B cell (primary cell): ENCODE results near the gene EXOC6B. TPM values are rescaled to one million over a fixed set of nuclear protein-coding genes. Genes with fewer than 3 reads are reported as not detected.

ENCODE experiments used
- ATAC-seq: fragments of 200-7000 bp; cut with Tn5 transposase; one replicate; pipeline ENCODE4 v1.10.0; 2021; ENCODE audit warnings: low read depth, mild to moderate bottlenecking, moderate number of reproducible peaks, moderate library complexity
- CTCF ChIA-PET: fragments of 350-600 bp; sonication (Branson Sonifier 250); formaldehyde crosslinking; loops from one replicate; lab custom pipeline; 2021; ENCODE audit warnings: antibody characterized with exemption, inconsistent platforms; lab: Charles Lee
- POLR2A ChIA-PET: fragments of 350-600 bp; sonication (Branson Sonifier 250); formaldehyde crosslinking; loops from one replicate; lab custom pipeline; 2021; ENCODE audit warnings: antibody characterized with exemption; lab: Charles Lee
- DNase-seq: peaks from one replicate; pipeline ENCODE4 v3.0.0; 2013
- H2AFZ ChIP-seq: 2 replicates; pipeline ENCODE4 v1.6.1; 2012; ENCODE audit warnings: mild to moderate bottlenecking, low read depth, low read length; ENCODE audit not compliant: insufficient read depth, poor library complexity, severe bottlenecking
- H3K27ac ChIP-seq, 2 donors: 1 replicate in 1 of 2; 2 replicates in 1 of 2; pipeline ENCODE4 v1.5.1; 2012 to 2013; ENCODE audit warnings: low read length in 2 of 2, mild to moderate bottlenecking in 2 of 2, moderate library complexity in 1 of 2
- H3K27me3 ChIP-seq, 4 experiments: fragments of 200-600 bp in 1 of 4; sonication (generic) in 1 of 4; replicated peaks in 1 of 4; 1 replicate in 2 of 4; 2 replicates in 2 of 4; pipeline versions ENCODE4 v1.6.1 to v1.7.0; 2013 to 2016; ENCODE audit warnings: low read length in 3 of 4, mild to moderate bottlenecking in 2 of 4, mixed read lengths in 1 of 4, moderate library complexity in 1 of 4; ENCODE audit not compliant: insufficient read depth in 4 of 4, control insufficient read depth in 3 of 4; ENCODE audit errors: control extremely low read depth in 1 of 4
- H3K36me3 ChIP-seq, 2 experiments: replicated peaks in 1 of 2; 1 replicate in 1 of 2; 2 replicates in 1 of 2; pipeline versions ENCODE4 v1.6.1 to v1.7.1; 2013; ENCODE audit warnings: low read length in 1 of 2; ENCODE audit not compliant: insufficient read depth in 2 of 2, control insufficient read depth in 1 of 2; ENCODE audit errors: control extremely low read depth in 1 of 2, extremely low read depth in 1 of 2
- H3K4me1 ChIP-seq, 2 donors: fragments of 200-600 bp in 1 of 2; sonication (generic) in 1 of 2; 1 replicate in 1 of 2; 2 replicates in 1 of 2; pipeline versions ENCODE4 v1.5.1 to v1.6.1; 2013 to 2017; ENCODE audit warnings: low read length in 2 of 2; ENCODE audit not compliant: control insufficient read depth in 2 of 2, insufficient read depth in 2 of 2
- H3K4me2 ChIP-seq: replicated peaks from 2 replicates; pipeline ENCODE3; 2012; ENCODE audit warnings: mild to moderate bottlenecking, low read depth, low read length; ENCODE audit not compliant: poor library complexity, severe bottlenecking
- H3K4me3 ChIP-seq, 5 experiments: fragments of 200-600 bp in 1 of 5; sonication (generic) in 1 of 5; 1 replicate in 3 of 5; 2 replicates in 2 of 5; pipeline versions ENCODE4 v1.5.1 to v1.7.0; 2011 to 2016; ENCODE audit warnings: low read length in 4 of 5, mild to moderate bottlenecking in 4 of 5, low read depth in 2 of 5, control low read depth in 1 of 5, moderate library complexity in 1 of 5; ENCODE audit not compliant: insufficient read depth in 1 of 5; ENCODE audit errors: control extremely low read depth in 1 of 5, extremely low read depth in 1 of 5
- H3K79me2 ChIP-seq: fragments of 200-600 bp; sonication (generic); one replicate; pipeline ENCODE4 v1.6.0; 2016; ENCODE audit warnings: low read length; ENCODE audit not compliant: control insufficient read depth, insufficient read depth
- H3K9ac ChIP-seq: fragments of 200-600 bp; sonication (generic); 2 replicates; pipeline ENCODE4 v1.6.1; 2017; ENCODE audit warnings: mild to moderate bottlenecking, low read length, moderate library complexity
- H3K9me3 ChIP-seq, 3 donors: one replicate each; pipeline versions ENCODE4 v1.6.1 to v1.7.1; 2013; ENCODE audit warnings: low read length in 2 of 3; ENCODE audit not compliant: control insufficient read depth in 2 of 3, insufficient read depth in 1 of 3; ENCODE audit errors: control extremely low read depth in 1 of 3
- H4K20me1 ChIP-seq: 2 replicates; pipeline ENCODE4 v1.6.0; 2012; ENCODE audit warnings: mild to moderate bottlenecking, low read length; ENCODE audit not compliant: insufficient read depth, control insufficient read depth, poor library complexity, severe bottlenecking
- H3K27ac Mint-ChIP-seq: one replicate; pipeline ENCODE4 v1.8.0; 2021; ENCODE audit warnings: mixed read lengths
- H3K27me3 Mint-ChIP-seq: one replicate; pipeline ENCODE4 v1.8.0; 2021; ENCODE audit warnings: mixed read lengths
- H3K4me1 Mint-ChIP-seq: one replicate; pipeline ENCODE4 v1.8.0; 2021; ENCODE audit warnings: mixed read lengths
- H3K4me3 Mint-ChIP-seq: one replicate; pipeline ENCODE4 v1.8.0; 2021; ENCODE audit warnings: mixed read lengths
- H3K9me3 Mint-ChIP-seq: one replicate; pipeline ENCODE4 v1.8.0; 2022; ENCODE audit warnings: mixed read lengths; ENCODE audit not compliant: insufficient read depth
- EZH2 ChIP-seq: IDR thresholded peaks from 2 replicates; pipeline ENCODE4 v1.6.1; 2012; ENCODE audit warnings: borderline replicate concordance, low read depth, mild to moderate bottlenecking, moderate library complexity, low read length; ENCODE audit not compliant: insufficient read depth, poor library complexity, severe bottlenecking
- WGBS: methylation state at CpG from one replicate; pipeline ENCODE4 v1.1.5; 2013; ENCODE audit warnings: missing lambda C conversion rate; ENCODE audit not compliant: insufficient coverage; 5-methylcytosine and 5-hydroxymethylcytosine counted together
- intact Hi-C: fragments of 100-400 bp; cut with micrococcal nuclease; formaldehyde crosslinking; loops from one replicate; pipeline ENCODE4 v1.10.0; 2022
- polyA plus RNA-seq: library from polyadenylated mRNA; depleted of rRNA; stranded (reverse); fragments of >200 nt; gene quantifications from 2 replicates; pipeline ENCODE4 v1.2.3, GENCODE V29; 2012
- total RNA-seq, 2 donors: library from RNA; stranded (reverse); fragments of 120-200 nt in 1 of 2; gene quantifications; 1 replicate in 1 of 2; 2 replicates in 1 of 2; pipeline versions ENCODE4 v1.2.3 to v1.2.4, GENCODE V29; 2013 to 2022
- TF ChIP-seq, protein P1 (sequence below): fragments of 200-600 bp; IDR thresholded peaks from one replicate; pipeline ENCODE4 v1.8.0; 2022; ENCODE audit warnings: antibody characterized with exemption, mild to moderate bottlenecking

Gene EXOC6B
- total and polyA plus RNA-seq, 2 donors (not counting 1 experiment from before 2014, with no cell fraction given), result 4.8 to 22.6 TPM

DNA sequence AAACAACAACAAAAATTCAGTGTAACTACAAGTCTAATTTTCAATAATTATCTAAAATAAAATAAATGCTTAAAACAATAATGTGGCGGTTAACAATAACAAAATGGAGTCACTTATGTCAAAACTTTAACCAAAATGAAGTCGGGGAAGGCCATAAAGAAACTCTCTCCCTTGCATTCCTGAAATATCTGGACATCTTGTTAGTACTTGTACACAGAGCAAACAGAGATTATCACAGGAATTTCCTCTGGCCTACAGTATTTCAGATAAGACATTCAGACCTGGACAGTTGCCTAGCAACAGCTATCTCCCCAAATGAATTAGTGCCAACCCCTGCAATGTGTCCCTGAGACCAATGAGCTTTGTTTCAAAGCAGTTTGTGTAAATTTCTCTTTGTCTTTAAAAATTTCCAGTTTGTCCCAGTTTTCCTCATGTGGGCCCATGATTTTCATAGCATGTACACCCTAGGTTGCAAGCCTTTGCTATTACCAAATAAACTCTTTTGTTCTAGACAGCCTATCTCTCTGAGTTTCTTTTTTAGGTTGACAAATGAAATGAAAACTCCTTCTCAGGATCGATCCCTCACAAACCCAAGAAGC lies 68.6 kb downstream of the EXOC6B start:
- no peak for DNase-seq
- intact Hi-C loops, result no loop called here
- Histone ChIP-seq H3K4me3 (no peak overlapping the region), H3K9me3 (peaks cover 0 to 7% (median 5%) of the 10 kb centered on the region in 3 donors), H2AFZ (no peak overlapping the region), H3K27me3 (no peaks in the 10 kb centered on the region), H3K4me1 (no peaks in the 10 kb centered on the region), H3K27ac (no peak overlapping the region), H3K79me2 (no peaks in the 10 kb centered on the region), H3K36me3 (no peaks in the 10 kb centered on the region), H3K4me2 (no peak overlapping the region), H3K9ac (no peak overlapping the region), H4K20me1 (no peaks in the 10 kb centered on the region)
- H3K4me1 Mint-ChIP-seq, result no peaks in the 10 kb centered on the region
- POLR2A ChIA-PET, result no interaction called here
- no peaks in the 10 kb centered on the region for H3K9me3 Mint-ChIP-seq
- no peak overlapping the region for H3K4me3 Mint-ChIP-seq
- H3K27ac Mint-ChIP-seq, result no peak overlapping the region
- no peak for ATAC-seq
- 96% methylated on average over 2 of the region's 3 CpGs for WGBS
- no peaks in the 10 kb centered on the region for H3K27me3 Mint-ChIP-seq
- TF ChIP-seq EZH2, result no peak
- TF ChIP-seq, protein P1, sequence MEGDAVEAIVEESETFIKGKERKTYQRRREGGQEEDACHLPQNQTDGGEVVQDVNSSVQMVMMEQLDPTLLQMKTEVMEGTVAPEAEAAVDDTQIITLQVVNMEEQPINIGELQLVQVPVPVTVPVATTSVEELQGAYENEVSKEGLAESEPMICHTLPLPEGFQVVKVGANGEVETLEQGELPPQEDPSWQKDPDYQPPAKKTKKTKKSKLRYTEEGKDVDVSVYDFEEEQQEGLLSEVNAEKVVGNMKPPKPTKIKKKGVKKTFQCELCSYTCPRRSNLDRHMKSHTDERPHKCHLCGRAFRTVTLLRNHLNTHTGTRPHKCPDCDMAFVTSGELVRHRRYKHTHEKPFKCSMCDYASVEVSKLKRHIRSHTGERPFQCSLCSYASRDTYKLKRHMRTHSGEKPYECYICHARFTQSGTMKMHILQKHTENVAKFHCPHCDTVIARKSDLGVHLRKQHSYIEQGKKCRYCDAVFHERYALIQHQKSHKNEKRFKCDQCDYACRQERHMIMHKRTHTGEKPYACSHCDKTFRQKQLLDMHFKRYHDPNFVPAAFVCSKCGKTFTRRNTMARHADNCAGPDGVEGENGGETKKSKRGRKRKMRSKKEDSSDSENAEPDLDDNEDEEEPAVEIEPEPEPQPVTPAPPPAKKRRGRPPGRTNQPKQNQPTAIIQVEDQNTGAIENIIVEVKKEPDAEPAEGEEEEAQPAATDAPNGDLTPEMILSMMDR, result no peak
- CTCF ChIA-PET, result no interaction called here

DNA sequence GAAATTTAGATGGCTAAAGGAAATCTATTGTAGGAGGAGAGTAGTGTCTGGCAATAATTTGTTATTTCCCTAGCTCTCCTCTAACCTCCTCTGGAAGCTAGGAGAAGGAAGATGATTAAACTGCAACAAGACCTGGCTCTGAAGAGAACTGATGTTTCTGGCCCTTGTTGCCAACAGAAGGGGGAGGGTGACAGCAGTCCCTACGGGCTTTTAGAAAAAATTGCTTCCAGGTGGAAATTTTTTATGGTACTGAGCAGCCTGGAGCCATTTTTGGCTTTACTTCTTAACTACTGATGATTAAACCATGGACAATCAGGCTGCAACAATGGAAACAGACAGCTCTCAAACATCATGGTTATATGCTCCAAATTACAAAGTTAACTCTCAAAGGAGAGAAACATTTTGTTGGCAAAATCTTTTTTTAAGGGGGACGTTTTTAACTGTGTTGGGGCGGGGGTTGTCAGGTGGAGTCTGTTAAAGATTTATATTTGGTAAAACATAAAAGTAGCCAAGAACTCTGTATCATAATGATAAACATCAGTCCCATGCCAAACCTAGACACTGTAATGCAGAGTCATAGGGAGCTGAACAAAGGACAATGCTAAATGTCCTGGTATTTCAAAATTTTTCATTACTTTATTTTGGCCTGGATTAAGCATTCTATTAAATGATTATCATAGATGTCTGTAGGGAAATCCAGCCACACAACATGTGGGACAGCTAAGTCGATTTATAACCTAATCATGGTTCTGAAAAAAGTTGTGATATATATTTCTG lies 70.0 kb downstream of the EXOC6B start:
- H3K36me3 ChIP-seq, result no peaks in the 10 kb centered on the region
- H3K27me3 ChIP-seq, result no peaks in the 10 kb centered on the region
- H3K27ac ChIP-seq, result no peak overlapping the region
- ChIA-PET CTCF (interaction anchor here (1.6 kb wide), 1 partner anchor 9 kb away, joined by 4 read pairs; no protein-coding TSS in a partner anchor), POLR2A (no interaction called here)
- no CpG with 5 or more reads among the region's 4 CpGs for WGBS
- no peaks in the 10 kb centered on the region for H4K20me1 ChIP-seq
- H3K9me3 Mint-ChIP-seq, result no peaks in the 10 kb centered on the region
- no peaks in the 10 kb centered on the region for H3K4me1 Mint-ChIP-seq
- no peak overlapping the region for H3K27ac Mint-ChIP-seq
- intact Hi-C loops, result no loop called here
- H3K9ac ChIP-seq, result no peak overlapping the region
- no peak overlapping the region for H3K4me2 ChIP-seq
- ATAC-seq (no peak), DNase-seq (no peak)
- no peaks in the 10 kb centered on the region for H3K27me3 Mint-ChIP-seq
- TF ChIP-seq, protein P1, result no peak
- TF ChIP-seq EZH2, result no peak
- H3K4me1 ChIP-seq, result no peaks in the 10 kb centered on the region
- no peak overlapping the region for H2AFZ ChIP-seq
- H3K9me3 ChIP-seq, result no peaks in the 10 kb centered on the region
- no peak overlapping the region for H3K4me3 ChIP-seq
- H3K4me3 Mint-ChIP-seq, result no peak overlapping the region
- no peaks in the 10 kb centered on the region for H3K79me2 ChIP-seq
